WTC11 (cell line): Measurements from ENCODE around the gene AATK. TPM values are rescaled to one million over a fixed set of nuclear protein-coding genes. Genes with fewer than 3 reads are reported as not detected.

Experiments used
- ATAC-seq: fragments of 200-7000 bp; cut with Tn5 transposase; 2 replicates; pipeline ENCODE4 v1.10.0; 2021; ENCODE audit warnings: mild to moderate bottlenecking, moderate library complexity
- CTCF ChIA-PET: fragments of 300-600 bp; sonication (Branson Sonifier 250); formaldehyde crosslinking; loops from one replicate; lab custom pipeline; 2021; ENCODE audit warnings: antibody characterized with exemption; lab: Charles Lee
- POLR2A ChIA-PET: fragments of 350-600 bp; sonication (Branson Sonifier 250); formaldehyde crosslinking; loops from one replicate; lab custom pipeline; 2021; ENCODE audit warnings: antibody characterized with exemption; lab: Charles Lee
- DNase-seq: peaks from one replicate; pipeline ENCODE4 v3.0.0; 2021; ENCODE audit warnings: low spot score
- H3K27ac Mint-ChIP-seq: 2 replicates; pipeline ENCODE4 v1.8.0; 2021; ENCODE audit warnings: mixed read lengths
- H3K27me3 Mint-ChIP-seq: 2 replicates; pipeline ENCODE4 v1.8.0; 2021; ENCODE audit warnings: low read depth, mild to moderate bottlenecking, moderate library complexity, mixed read lengths
- H3K36me3 Mint-ChIP-seq: 2 replicates; pipeline ENCODE4 v1.8.0; 2021; ENCODE audit warnings: mixed read lengths
- H3K4me1 Mint-ChIP-seq: 2 replicates; pipeline ENCODE4 v1.8.0; 2022; ENCODE audit warnings: mixed read lengths
- H3K4me3 Mint-ChIP-seq: 2 replicates; pipeline ENCODE4 v1.8.0; 2021; ENCODE audit warnings: mild to moderate bottlenecking, moderate library complexity, mixed read lengths
- H3K9me3 Mint-ChIP-seq: 2 replicates; pipeline ENCODE4 v1.8.0; 2021; ENCODE audit warnings: mixed read lengths
- CREM ChIP-seq: sonication (generic); formaldehyde crosslinking; IDR thresholded peaks from 2 replicates; pipeline ENCODE4 v1.8.1; 2022; ENCODE audit warnings: mild to moderate bottlenecking, missing genetic modification reagents, moderate library complexity
- ETV6 ChIP-seq: sonication (generic); formaldehyde crosslinking; IDR thresholded peaks from 2 replicates; pipeline ENCODE4 v1.8.1; 2022; ENCODE audit warnings: mild to moderate bottlenecking, missing genetic modification reagents
- FOXP1 ChIP-seq: sonication (generic); formaldehyde crosslinking; IDR thresholded peaks from 2 replicates; pipeline ENCODE4 v1.8.0; 2022; ENCODE audit warnings: missing genetic modification reagents, mild to moderate bottlenecking, moderate library complexity, borderline replicate concordance
- GTF2I ChIP-seq: fragments of 250-450 bp; sonication (Bioruptor Pico); conservative IDR thresholded peaks from 2 replicates; pipeline ENCODE4 v1.4.0; 2021; ENCODE audit warnings: mild to moderate bottlenecking
- NR2C2 ChIP-seq: sonication (generic); formaldehyde crosslinking; IDR thresholded peaks from 2 replicates; pipeline ENCODE4 v1.8.0; 2022; ENCODE audit warnings: mild to moderate bottlenecking, missing genetic modification reagents
- PRRX2 ChIP-seq: fragments of 250-450 bp; sonication (Bioruptor Pico); IDR thresholded peaks from 2 replicates; pipeline ENCODE4 v1.8.0; 2021; ENCODE audit warnings: mild to moderate bottlenecking
- RORB ChIP-seq: fragments of 250-450 bp; sonication (Bioruptor Pico); IDR thresholded peaks from 2 replicates; pipeline ENCODE4 v1.9.0; 2021; ENCODE audit warnings: mild to moderate bottlenecking
- SMAD4 ChIP-seq: sonication (generic); formaldehyde crosslinking; IDR thresholded peaks from 2 replicates; pipeline ENCODE4 v1.8.0; 2022; ENCODE audit warnings: mild to moderate bottlenecking, missing genetic modification reagents
- SP1 ChIP-seq: sonication (generic); formaldehyde crosslinking; conservative IDR thresholded peaks from 2 replicates; pipeline ENCODE4 v1.8.1; 2022; ENCODE audit warnings: missing genetic modification reagents
- TCF7 ChIP-seq: sonication (generic); formaldehyde crosslinking; IDR thresholded peaks from 2 replicates; pipeline ENCODE4 v1.8.0; 2022; ENCODE audit warnings: mild to moderate bottlenecking, low read depth, missing genetic modification reagents, moderate library complexity
- ZBTB21 ChIP-seq: sonication (generic); formaldehyde crosslinking; IDR thresholded peaks from 2 replicates; pipeline ENCODE4 v1.8.1; 2023; ENCODE audit warnings: mild to moderate bottlenecking, missing genetic modification reagents, borderline replicate concordance
- ZNF317 ChIP-seq: sonication (generic); formaldehyde crosslinking; IDR thresholded peaks from 2 replicates; pipeline ENCODE4 v1.8.1; 2023; ENCODE audit warnings: low read depth, mild to moderate bottlenecking, moderate library complexity, missing genetic modification reagents, borderline replicate concordance
- total RNA-seq: library from RNA; stranded (reverse); gene quantifications from 3 replicates; pipeline ENCODE4 v1.2.3, GENCODE V29; 2021
- TF ChIP-seq, protein P1 (sequence below): sonication (generic); formaldehyde crosslinking; IDR thresholded peaks from 2 replicates; pipeline ENCODE4 v1.8.1; 2023; ENCODE audit warnings: mild to moderate bottlenecking, missing genetic modification reagents, borderline replicate concordance
- TF ChIP-seq, protein P2 (sequence below): sonication (generic); formaldehyde crosslinking; IDR thresholded peaks from 2 replicates; pipeline ENCODE4 v1.8.1; 2023; ENCODE audit warnings: mild to moderate bottlenecking, missing genetic modification reagents, moderate library complexity
- TF ChIP-seq, protein P3 (sequence below): sonication (generic); formaldehyde crosslinking; IDR thresholded peaks from 2 replicates; pipeline ENCODE4 v1.8.1; 2023; ENCODE audit warnings: mild to moderate bottlenecking, moderate library complexity, missing genetic modification reagents
- TF ChIP-seq, protein P4 (sequence below): sonication (generic); formaldehyde crosslinking; IDR thresholded peaks from 2 replicates; pipeline ENCODE4 v1.8.1; 2022; ENCODE audit warnings: low read depth, missing genetic modification reagents, borderline replicate concordance
- TF ChIP-seq, protein P5 (sequence below): fragments of 250-450 bp; sonication (Bioruptor Pico); conservative IDR thresholded peaks from 2 replicates; pipeline ENCODE4 v1.9.0; 2021; ENCODE audit warnings: mild to moderate bottlenecking
- TF ChIP-seq, protein P6 (sequence below): fragments of 200-600 bp; IDR thresholded peaks from 2 replicates; pipeline ENCODE4 v1.8.0; 2022; ENCODE audit warnings: antibody characterized with exemption
- TF ChIP-seq, protein P7 (sequence below): sonication (generic); formaldehyde crosslinking; IDR thresholded peaks from 2 replicates; pipeline ENCODE4 v1.8.0; 2022; ENCODE audit warnings: mild to moderate bottlenecking, missing genetic modification reagents

The AATK gene
- total RNA-seq, 1 experiment from 2014 or later, result 2.9 TPM

DNA sequence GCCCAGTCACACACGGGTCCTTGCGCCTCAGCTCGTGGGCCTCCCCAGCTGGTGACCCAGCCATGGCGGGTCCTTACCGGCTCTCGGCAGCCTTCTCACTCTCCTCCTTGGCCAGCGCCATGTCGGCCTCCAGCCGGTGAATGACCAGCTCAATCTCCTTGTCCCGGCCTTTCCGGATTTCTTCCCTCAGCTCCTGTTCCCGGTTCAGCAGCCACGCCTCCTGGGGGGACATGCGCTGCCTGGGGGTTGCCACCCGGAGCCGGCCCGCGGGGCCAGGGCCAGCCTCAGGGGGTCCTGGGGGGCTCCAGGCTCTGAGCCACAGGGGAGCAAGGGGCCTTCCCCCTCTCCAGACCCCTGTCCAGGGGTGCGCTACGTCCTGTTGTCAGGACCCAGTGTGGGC lies 25.1 kb upstream of the AATK start:
- POLR2A ChIA-PET, result no interaction called here
- Mint-ChIP-seq H3K4me3 (no peak overlapping the region), H3K27me3 (no peaks in the 10 kb centered on the region), H3K4me1 (no peaks in the 10 kb centered on the region), H3K9me3 (no peaks in the 10 kb centered on the region), H3K36me3 (no peaks in the 10 kb centered on the region), H3K27ac (no peak overlapping the region)
- DNase-seq (no peak), ATAC-seq (no peak)
- TF ChIP-seq, protein P1, sequence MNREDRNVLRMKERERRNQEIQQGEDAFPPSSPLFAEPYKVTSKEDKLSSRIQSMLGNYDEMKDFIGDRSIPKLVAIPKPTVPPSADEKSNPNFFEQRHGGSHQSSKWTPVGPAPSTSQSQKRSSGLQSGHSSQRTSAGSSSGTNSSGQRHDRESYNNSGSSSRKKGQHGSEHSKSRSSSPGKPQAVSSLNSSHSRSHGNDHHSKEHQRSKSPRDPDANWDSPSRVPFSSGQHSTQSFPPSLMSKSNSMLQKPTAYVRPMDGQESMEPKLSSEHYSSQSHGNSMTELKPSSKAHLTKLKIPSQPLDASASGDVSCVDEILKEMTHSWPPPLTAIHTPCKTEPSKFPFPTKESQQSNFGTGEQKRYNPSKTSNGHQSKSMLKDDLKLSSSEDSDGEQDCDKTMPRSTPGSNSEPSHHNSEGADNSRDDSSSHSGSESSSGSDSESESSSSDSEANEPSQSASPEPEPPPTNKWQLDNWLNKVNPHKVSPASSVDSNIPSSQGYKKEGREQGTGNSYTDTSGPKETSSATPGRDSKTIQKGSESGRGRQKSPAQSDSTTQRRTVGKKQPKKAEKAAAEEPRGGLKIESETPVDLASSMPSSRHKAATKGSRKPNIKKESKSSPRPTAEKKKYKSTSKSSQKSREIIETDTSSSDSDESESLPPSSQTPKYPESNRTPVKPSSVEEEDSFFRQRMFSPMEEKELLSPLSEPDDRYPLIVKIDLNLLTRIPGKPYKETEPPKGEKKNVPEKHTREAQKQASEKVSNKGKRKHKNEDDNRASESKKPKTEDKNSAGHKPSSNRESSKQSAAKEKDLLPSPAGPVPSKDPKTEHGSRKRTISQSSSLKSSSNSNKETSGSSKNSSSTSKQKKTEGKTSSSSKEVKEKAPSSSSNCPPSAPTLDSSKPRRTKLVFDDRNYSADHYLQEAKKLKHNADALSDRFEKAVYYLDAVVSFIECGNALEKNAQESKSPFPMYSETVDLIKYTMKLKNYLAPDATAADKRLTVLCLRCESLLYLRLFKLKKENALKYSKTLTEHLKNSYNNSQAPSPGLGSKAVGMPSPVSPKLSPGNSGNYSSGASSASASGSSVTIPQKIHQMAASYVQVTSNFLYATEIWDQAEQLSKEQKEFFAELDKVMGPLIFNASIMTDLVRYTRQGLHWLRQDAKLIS (CRISPR knock-in tag), result no peak
- TF ChIP-seq ZNF317 (no peak), SMAD4 (CRISPR knock-in tag) (no peak), RORB (CRISPR knock-in tag) (no peak), ETV6 (no peak), PRRX2 (no peak), FOXP1 (CRISPR knock-in tag) (no peak), NR2C2 (CRISPR knock-in tag) (no peak), SP1 (CRISPR knock-in tag) (no peak), TCF7 (CRISPR knock-in tag) (no peak), ZBTB21 (CRISPR knock-in tag) (no peak), CREM (no peak), GTF2I (CRISPR knock-in tag) (no peak)
- TF ChIP-seq, protein P2, sequence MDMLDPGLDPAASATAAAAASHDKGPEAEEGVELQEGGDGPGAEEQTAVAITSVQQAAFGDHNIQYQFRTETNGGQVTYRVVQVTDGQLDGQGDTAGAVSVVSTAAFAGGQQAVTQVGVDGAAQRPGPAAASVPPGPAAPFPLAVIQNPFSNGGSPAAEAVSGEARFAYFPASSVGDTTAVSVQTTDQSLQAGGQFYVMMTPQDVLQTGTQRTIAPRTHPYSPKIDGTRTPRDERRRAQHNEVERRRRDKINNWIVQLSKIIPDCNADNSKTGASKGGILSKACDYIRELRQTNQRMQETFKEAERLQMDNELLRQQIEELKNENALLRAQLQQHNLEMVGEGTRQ, result no peak
- TF ChIP-seq, protein P3, sequence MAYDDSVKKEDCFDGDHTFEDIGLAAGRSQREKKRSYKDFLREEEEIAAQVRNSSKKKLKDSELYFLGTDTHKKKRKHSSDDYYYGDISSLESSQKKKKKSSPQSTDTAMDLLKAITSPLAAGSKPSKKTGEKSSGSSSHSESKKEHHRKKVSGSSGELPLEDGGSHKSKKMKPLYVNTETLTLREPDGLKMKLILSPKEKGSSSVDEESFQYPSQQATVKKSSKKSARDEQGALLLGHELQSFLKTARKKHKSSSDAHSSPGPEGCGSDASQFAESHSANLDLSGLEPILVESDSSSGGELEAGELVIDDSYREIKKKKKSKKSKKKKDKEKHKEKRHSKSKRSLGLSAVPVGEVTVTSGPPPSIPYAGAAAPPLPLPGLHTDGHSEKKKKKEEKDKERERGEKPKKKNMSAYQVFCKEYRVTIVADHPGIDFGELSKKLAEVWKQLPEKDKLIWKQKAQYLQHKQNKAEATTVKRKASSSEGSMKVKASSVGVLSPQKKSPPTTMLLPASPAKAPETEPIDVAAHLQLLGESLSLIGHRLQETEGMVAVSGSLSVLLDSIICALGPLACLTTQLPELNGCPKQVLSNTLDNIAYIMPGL (CRISPR knock-in tag), result no peak
- TF ChIP-seq, protein P4, sequence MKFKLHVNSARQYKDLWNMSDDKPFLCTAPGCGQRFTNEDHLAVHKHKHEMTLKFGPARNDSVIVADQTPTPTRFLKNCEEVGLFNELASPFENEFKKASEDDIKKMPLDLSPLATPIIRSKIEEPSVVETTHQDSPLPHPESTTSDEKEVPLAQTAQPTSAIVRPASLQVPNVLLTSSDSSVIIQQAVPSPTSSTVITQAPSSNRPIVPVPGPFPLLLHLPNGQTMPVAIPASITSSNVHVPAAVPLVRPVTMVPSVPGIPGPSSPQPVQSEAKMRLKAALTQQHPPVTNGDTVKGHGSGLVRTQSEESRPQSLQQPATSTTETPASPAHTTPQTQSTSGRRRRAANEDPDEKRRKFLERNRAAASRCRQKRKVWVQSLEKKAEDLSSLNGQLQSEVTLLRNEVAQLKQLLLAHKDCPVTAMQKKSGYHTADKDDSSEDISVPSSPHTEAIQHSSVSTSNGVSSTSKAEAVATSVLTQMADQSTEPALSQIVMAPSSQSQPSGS (CRISPR knock-in tag), result no peak
- TF ChIP-seq, protein P5, sequence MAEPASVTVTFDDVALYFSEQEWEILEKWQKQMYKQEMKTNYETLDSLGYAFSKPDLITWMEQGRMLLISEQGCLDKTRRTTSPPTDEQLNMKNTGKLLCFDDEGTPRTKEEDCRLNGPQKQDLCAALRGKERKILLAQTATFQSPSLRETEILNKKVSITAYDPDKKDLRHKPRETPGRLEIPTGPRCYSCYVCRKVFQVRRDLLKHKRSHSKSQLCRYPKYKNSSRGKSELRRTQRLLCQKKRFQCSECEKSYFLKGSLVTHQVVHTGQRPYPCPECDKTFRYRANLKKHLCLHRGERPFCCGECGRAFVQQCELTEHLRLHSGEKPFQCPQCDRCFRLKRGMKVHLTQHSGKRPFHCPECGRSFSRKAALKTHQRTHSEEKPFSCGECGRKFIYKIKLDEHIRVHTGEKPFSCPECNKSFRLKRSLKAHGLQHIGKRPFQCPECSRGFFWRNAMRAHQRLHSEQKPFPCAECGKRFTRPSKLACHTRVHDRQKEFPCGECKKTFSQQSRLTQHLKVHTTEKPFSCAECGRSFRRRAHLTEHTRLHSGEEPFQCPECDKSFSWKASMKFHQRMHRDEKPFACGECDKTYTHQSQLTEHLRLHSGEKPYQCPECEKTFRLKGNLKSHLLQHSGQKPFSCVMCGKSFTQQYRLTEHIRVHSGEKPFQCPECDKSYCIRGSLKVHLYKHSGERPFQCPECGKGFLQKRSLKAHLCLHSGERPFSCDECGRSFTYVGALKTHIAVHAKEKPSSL (CRISPR knock-in tag), result no peak
- TF ChIP-seq, protein P6, sequence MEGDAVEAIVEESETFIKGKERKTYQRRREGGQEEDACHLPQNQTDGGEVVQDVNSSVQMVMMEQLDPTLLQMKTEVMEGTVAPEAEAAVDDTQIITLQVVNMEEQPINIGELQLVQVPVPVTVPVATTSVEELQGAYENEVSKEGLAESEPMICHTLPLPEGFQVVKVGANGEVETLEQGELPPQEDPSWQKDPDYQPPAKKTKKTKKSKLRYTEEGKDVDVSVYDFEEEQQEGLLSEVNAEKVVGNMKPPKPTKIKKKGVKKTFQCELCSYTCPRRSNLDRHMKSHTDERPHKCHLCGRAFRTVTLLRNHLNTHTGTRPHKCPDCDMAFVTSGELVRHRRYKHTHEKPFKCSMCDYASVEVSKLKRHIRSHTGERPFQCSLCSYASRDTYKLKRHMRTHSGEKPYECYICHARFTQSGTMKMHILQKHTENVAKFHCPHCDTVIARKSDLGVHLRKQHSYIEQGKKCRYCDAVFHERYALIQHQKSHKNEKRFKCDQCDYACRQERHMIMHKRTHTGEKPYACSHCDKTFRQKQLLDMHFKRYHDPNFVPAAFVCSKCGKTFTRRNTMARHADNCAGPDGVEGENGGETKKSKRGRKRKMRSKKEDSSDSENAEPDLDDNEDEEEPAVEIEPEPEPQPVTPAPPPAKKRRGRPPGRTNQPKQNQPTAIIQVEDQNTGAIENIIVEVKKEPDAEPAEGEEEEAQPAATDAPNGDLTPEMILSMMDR, result no peak
- TF ChIP-seq, protein P7, sequence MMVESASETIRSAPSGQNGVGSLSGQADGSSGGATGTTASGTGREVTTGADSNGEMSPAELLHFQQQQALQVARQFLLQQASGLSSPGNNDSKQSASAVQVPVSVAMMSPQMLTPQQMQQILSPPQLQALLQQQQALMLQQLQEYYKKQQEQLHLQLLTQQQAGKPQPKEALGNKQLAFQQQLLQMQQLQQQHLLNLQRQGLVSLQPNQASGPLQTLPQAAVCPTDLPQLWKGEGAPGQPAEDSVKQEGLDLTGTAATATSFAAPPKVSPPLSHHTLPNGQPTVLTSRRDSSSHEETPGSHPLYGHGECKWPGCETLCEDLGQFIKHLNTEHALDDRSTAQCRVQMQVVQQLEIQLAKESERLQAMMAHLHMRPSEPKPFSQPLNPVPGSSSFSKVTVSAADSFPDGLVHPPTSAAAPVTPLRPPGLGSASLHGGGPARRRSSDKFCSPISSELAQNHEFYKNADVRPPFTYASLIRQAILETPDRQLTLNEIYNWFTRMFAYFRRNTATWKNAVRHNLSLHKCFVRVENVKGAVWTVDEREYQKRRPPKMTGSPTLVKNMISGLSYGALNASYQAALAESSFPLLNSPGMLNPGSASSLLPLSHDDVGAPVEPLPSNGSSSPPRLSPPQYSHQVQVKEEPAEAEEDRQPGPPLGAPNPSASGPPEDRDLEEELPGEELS (CRISPR knock-in tag), result no peak
- CTCF ChIA-PET, result interaction anchor here (1.9 to 2.1 kb wide), 2 partner anchors 10 to 69 kb away, joined by 4 to 8 read pairs; no protein-coding TSS in a partner anchor
